Measurements from ENCODE around the gene TPST2. TPM values are rescaled to one million over a fixed set of nuclear protein-coding genes. Genes with fewer than 3 reads are reported as not detected.

Gene TPST2
- total and polyA plus RNA-seq, 10 of the 15 experiments (the other 5 are each of a cell fraction or from before 2014, with no cell fraction given) = 6.3 to 33.7 (median 28.4) TPM

DNA sequence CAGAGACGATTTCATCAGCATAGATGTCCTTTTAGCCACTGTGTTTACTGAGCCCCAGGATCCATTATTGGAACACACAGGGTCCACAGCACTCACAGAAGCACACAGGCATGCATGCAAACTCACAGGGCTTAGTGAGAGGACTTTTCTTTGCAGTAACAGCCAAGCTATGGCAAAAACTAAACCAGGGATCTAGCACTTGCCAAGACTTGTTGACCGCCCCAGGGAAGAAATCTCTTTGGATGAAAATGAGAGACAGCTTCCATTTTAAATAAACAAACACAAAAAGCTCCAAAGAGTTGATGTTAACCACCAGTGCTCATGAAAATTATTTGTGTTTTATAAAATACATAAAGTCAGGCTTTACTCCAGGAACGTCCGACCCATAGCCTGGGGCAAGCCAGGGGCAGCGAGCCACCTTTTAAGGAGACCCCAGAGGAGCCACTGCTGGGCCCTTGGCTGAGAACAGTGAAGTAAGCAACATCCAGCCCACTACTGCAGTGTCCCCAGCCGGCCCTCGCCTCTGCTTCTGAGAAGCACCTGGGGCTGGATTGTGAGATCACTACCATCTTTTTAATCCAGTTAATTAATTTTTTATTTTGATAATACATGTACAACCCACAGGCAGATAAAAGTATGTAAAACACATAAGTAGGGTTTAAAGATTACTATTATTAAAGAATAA is 55.6 kb downstream of the TPST2 start (continued):
- no peak for TF ChIP-seq MEF2B (IDR thresholded peaks at IDR 0.05; ENCODE audit: partially characterized antibody, poor library complexity, severe bottlenecking)
- no peak for TF ChIP-seq EGR1 (IDR thresholded peaks at IDR 0.05; ENCODE audit: borderline replicate concordance in 1 of 2, low read depth in 2 of 2, low read length in 2 of 2)
- TF ChIP-seq, protein P1, sequence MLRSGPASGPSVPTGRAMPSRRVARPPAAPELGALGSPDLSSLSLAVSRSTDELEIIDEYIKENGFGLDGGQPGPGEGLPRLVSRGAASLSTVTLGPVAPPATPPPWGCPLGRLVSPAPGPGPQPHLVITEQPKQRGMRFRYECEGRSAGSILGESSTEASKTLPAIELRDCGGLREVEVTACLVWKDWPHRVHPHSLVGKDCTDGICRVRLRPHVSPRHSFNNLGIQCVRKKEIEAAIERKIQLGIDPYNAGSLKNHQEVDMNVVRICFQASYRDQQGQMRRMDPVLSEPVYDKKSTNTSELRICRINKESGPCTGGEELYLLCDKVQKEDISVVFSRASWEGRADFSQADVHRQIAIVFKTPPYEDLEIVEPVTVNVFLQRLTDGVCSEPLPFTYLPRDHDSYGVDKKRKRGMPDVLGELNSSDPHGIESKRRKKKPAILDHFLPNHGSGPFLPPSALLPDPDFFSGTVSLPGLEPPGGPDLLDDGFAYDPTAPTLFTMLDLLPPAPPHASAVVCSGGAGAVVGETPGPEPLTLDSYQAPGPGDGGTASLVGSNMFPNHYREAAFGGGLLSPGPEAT (IDR thresholded peaks at IDR 0.05; ENCODE audit: low read depth) = no peak
- TF ChIP-seq KAT2A (conservative IDR thresholded peaks at IDR 0.05; ENCODE audit: control insufficient read depth, low read depth, low read length) = no peak
- TF ChIP-seq RFX5 (IDR thresholded peaks at IDR 0.05; ENCODE audit: low read depth, low read length) = no peak
- TF ChIP-seq, protein P2, sequence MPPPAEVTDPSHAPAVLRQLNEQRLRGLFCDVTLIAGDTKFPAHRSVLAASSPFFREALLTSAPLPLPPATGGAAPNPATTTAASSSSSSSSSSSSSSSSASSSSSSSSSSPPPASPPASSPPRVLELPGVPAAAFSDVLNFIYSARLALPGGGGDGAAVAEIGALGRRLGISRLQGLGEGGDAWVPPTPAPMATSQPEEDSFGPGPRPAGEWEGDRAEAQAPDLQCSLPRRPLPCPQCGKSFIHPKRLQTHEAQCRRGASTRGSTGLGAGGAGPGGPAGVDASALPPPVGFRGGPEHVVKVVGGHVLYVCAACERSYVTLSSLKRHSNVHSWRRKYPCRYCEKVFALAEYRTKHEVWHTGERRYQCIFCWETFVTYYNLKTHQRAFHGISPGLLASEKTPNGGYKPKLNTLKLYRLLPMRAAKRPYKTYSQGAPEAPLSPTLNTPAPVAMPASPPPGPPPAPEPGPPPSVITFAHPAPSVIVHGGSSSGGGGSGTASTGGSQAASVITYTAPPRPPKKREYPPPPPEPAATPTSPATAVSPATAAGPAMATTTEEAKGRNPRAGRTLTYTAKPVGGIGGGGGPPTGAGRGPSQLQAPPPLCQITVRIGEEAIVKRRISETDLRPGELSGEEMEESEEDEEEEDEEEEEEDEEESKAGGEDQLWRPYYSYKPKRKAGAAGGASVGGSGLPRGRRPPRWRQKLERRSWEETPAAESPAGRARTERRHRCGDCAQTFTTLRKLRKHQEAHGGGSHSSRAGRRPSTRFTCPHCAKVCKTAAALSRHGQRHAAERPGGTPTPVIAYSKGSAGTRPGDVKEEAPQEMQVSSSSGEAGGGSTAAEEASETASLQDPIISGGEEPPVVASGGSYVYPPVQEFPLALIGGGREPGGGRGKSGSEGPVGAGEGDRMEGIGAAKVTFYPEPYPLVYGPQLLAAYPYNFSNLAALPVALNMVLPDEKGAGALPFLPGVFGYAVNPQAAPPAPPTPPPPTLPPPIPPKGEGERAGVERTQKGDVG (CRISPR knock-in tag; IDR thresholded peaks at IDR 0.05) = no peak
- TF ChIP-seq ETV6 (conservative IDR thresholded peaks at IDR 0.05 in 1 of 2, IDR thresholded peaks at IDR 0.05 in 1 of 2; ENCODE audit: borderline replicate concordance in 1 of 2, low read depth in 1 of 2) = no peak
